HG02763 (cell line): Measurements from ENCODE around the gene TMED5.
"Not testable (repeated sequence)": the region's sequence is repeated elsewhere in the genome, so short reads cannot be mapped to it uniquely, and the experiment has no call there.

Experiments used
- ATAC-seq: cut with Tn5 transposase; IDR thresholded peaks from one replicate; pipeline ENCODE4 v1.9.1; 2021; ENCODE audit warnings: mild to moderate bottlenecking, moderate library complexity; ENCODE audit not compliant: unreplicated experiment

The TMED5 gene

DNA sequence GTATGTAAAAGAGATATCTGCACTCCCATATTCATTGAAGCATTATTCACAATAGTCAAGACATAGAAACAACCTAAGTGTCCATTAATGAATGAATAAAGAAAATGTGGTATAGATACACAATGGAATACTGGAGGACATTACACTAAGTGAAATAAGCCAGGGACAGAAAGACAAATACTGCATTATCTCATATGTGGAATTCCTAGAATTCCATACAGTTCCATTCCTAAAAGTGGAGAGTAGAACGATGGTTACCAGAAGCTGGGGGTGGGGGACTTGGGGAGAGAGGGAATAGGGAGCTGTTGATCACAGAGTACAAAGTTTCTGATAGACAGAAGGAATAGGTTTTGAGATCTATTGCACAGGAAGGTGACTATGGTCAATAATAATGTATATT is 7.4 kb downstream of the TMED5 start:
- no peak for ATAC-seq

DNA sequence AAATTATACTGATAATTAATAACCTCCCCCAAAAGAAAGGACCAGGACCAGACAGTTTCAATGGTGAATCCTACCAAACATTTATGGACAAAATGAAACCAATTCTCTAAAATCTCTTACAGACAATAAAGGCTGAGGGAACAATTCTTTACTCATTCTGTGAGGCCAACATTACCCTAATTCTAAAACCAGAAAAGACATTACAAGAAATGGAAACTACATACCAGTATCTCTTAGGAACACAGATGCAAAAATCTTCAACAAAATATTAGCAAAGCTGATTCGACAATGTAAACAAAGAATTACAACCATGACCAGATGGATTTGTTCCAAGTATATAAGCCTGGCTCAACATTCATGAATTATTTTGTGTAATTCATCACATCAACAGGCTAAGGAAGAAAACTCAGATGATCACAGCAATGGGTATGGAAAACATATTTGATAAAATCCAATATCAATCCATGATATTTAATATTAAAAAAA is 8.6 kb downstream of the TMED5 start:
- no peak for ATAC-seq

GRCh38 chr1:93170141-93170678 is 10.0 kb downstream of the TMED5 start:
- not testable (repeated sequence) for ATAC-seq

- no peak for ATAC-seq
Observed at GRCh38 chr1:93167006-93167405, 13.2 kb downstream of the TMED5 start.

GRCh38 chr1:93165895-93166294 is 14.3 kb downstream of the TMED5 start:
- not testable (repeated sequence) for ATAC-seq

GRCh38 chr1:93164816-93165215 is 15.4 kb downstream of the TMED5 start:
- ATAC-seq: no peak

DNA sequence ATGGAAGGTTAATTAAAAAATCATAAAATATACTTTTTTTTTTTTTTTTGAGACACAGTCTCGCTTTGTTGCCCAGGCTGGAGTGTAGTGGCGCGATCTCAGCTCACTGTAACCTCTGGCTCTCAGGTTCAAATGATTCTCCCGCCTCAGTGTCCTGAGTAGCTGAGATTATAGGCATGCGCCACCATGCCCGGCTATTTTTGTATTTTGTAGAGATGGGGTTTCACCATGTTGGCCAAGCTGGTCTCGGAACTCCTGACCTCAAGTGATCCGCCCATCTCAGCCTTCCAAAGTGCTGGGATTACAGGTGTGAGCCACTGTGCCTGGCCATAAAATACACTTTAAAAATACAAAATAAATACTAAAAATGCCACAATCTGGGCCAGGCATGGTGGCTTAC is 16.9 kb downstream of the TMED5 start:
- ATAC-seq: not testable (repeated sequence)

- no peak for ATAC-seq
Observed at GRCh38 chr1:93159337-93159736, 20.9 kb downstream of the TMED5 start.

- ATAC-seq: no peak
Observed at GRCh38 chr1:93155335-93155734, 24.9 kb downstream of the TMED5 start.

- no peak for ATAC-seq
Observed at GRCh38 chr1:93154898-93155297, 25.3 kb downstream of the TMED5 start.

GRCh38 chr1:93152835-93153234 is 27.4 kb downstream of the TMED5 start:
- ATAC-seq: no peak

GRCh38 chr1:93151474-93151873 is 28.7 kb downstream of the TMED5 start:
- ATAC-seq: no peak

DNA sequence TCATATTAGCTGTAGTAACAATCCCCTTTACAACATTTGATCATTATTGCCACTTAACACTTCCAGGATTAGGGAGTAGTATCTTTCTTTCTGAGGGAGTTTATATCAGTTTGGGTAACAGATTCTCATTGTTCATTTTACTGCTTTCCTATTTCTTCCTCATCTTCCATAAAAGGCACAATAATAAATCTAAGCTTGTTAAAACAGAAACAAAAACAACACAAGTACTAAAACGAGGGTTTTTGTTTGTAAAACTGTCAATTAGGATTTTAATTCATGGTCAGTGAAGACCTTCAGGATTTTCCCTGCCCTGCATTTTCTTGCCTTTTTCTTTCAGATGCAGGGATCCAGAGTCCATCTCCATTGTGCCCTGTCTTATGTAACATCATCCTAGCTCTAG is 29.5 kb downstream of the TMED5 start:
- ATAC-seq: no peak

GRCh38 chr1:93148001-93148400 is 32.2 kb downstream of the TMED5 start:
- ATAC-seq: no peak

- no peak for ATAC-seq
Observed at GRCh38 chr1:93143769-93144168, 36.4 kb downstream of the TMED5 start.

- no peak for ATAC-seq
Observed at GRCh38 chr1:93143136-93143535, 37.1 kb downstream of the TMED5 start.

- ATAC-seq: no peak
Observed at GRCh38 chr1:93142161-93142560, 38.1 kb downstream of the TMED5 start.

- no peak for ATAC-seq
Observed at GRCh38 chr1:93140106-93140505, 40.1 kb downstream of the TMED5 start.

DNA sequence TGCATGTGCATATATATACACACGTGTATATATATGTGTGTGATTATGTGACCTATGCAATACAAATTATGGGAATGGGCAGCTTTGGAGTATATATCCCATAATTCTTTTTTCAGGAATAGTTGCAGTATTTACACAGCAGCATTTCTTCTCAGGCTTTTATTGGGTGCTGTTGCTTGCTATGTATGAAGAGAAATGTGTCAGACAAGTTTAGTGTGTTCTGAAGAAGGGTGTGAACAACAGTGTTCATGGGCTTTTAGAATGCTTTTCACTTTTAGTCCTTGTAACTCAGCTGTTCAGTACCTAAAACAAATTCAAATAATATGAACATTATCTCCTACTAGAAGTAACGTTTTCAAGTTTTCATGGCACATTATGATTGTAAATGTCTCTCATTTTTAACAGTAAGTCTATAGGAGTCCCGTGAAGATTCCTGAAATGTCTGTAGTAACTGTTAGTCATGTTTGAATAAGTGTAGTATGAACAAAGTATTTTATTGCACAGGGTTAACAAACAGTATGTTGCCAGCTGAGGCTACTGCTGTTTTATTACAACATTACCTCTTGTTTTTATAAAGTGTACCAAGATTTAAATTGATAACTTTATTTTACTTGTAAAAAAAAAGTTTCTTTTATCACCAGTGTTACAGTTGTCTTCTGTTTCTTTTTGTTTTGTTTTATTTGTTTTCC is 42.5 kb downstream of the TMED5 start:
- ATAC-seq: no peak

GRCh38 chr1:93136445-93136844 is 43.8 kb downstream of the TMED5 start:
- no peak for ATAC-seq

DNA sequence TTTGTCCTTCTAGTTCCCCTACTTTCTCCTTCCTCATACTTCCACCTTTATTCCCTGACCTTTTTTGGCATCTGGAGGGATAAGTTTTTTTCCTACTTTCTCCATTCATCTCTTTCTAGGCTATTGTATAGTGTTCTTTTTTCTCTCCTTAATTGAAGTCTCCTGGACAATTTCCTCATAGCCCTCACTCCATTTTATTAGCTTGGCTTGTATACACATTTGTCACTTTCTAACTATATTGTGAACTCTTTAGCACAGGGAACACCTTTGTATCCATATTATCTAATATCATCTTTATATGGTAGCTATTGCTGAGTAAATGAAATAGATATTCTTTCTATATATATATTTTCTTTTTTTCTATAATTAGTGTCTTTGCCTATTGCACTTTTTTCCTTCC is 47.6 kb downstream of the TMED5 start:
- ATAC-seq: no peak

DNA sequence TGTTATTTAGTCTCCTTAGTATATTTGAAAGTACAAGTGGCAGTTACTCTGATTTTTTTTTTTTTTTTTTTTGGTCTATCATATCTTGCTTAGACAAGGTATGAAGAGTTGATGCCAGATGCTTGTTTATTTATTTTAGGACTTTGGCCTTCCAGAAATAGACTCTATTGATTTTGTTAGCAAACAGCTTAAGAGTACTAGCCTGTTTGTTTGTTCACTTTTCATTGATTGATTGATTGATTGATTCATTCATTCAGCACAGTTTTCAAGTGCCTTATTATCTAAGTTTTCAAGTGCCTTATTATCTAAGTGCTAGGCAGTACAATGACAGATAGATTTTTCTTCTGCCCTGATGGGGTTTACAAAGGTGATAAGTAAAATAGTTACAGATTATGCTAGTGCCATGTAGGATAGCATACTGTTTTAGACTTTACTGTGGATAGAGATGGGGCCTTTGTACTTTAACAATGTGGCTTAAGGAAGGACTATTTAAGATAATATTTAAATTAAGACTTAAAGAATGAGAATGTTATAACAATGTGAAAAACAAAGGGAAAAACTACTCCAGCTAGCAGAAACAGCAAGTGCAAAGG is 50.6 kb downstream of the TMED5 start:
- ATAC-seq: no peak
